ENCODE data around the gene LY6G5B.

Gene LY6G5B

DNA sequence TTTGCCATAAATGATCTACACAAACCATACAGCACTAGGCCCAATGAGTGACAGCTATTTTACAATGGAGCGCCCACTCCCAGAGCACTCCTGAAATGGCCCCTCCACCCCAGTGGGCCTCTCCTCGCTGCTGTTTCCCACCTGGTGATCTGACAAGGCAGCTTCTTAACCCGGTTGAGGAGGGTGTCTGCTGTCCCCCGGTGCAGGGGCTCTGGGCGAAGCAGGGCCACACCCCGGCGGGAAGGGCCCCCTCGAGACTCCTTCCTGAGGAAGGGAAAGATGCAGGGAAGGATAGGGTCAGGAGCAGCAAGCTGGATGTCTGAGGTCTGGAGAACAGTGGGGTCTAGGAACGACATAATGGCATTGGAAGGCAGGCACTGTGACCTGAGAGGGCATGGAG lies 23.1 kb downstream of the LY6G5B start:
- H3K27me3 ChIP-seq (replicated peaks; ENCODE audit: control insufficient read depth, insufficient read depth, low read length): no peaks in the 10 kb centered on the region
- peaks cover 42% of the 10 kb centered on the region for H3K36me3 ChIP-seq (ENCODE audit: control insufficient read depth, insufficient read depth, low read length)
- TF ChIP-seq, protein P1, sequence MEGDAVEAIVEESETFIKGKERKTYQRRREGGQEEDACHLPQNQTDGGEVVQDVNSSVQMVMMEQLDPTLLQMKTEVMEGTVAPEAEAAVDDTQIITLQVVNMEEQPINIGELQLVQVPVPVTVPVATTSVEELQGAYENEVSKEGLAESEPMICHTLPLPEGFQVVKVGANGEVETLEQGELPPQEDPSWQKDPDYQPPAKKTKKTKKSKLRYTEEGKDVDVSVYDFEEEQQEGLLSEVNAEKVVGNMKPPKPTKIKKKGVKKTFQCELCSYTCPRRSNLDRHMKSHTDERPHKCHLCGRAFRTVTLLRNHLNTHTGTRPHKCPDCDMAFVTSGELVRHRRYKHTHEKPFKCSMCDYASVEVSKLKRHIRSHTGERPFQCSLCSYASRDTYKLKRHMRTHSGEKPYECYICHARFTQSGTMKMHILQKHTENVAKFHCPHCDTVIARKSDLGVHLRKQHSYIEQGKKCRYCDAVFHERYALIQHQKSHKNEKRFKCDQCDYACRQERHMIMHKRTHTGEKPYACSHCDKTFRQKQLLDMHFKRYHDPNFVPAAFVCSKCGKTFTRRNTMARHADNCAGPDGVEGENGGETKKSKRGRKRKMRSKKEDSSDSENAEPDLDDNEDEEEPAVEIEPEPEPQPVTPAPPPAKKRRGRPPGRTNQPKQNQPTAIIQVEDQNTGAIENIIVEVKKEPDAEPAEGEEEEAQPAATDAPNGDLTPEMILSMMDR (IDR thresholded peaks at IDR 0.05; ENCODE audit: insufficient read depth, low read length, poor library complexity, severe bottlenecking): no peak
- H3K4me3 ChIP-seq (replicated peaks; ENCODE audit: low read depth, low read length): no peak overlapping the region
- no peak for DNase-seq (ENCODE audit: extremely low read depth, insufficient read length)

DNA sequence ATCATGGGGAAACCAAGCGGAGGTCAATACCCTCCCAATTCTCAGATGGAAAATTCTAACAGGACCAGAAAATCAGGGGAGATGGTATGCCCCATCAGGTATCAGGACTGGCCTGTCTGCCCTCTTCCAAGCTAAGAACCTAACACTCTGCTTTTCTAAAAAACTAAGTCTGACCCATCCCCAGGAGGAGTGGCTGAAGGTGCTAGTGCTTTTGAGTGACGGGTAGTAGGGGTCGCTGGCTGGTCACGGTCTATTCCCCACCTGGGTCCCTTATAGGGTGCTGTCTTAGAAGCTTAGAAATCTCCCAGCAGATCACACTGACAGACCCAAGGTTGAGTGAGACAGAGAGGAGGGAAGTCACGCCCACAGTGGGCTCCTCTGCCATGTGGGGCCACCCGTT lies 23.8 kb downstream of the LY6G5B start:
- Histone ChIP-seq H3K36me3 (ENCODE audit: control insufficient read depth, insufficient read depth, low read length) (peaks cover 37% of the 10 kb centered on the region), H3K27me3 (replicated peaks; ENCODE audit: control insufficient read depth, insufficient read depth, low read length) (no peaks in the 10 kb centered on the region), H3K4me3 (replicated peaks; ENCODE audit: low read depth, low read length) (no peak overlapping the region)
- TF ChIP-seq, protein P1 (IDR thresholded peaks at IDR 0.05; ENCODE audit: insufficient read depth, low read length, poor library complexity, severe bottlenecking): no peak
- DNase-seq (ENCODE audit: extremely low read depth, insufficient read length): no peak

DNA sequence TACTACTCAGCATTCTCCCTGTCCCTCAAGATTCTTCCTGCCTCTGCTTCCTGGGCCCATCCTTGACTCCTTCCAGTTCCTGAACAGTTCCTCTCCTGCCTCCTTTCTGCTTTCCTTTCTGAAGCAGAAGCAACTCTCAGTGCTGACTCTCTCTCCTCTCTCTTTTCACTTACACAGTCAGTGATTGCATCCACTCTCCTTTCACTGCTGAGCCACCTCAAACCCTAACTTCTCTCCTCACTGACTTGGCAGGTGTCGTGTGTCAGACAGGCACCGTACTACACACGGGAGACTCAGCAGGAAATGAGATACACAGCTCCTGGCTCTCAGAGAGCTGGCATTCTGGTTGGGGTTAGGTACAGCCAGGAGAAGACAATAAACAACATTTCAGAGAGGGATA lies 27.8 kb downstream of the LY6G5B start:
- H3K4me3 ChIP-seq (replicated peaks; ENCODE audit: low read depth, low read length): no peak overlapping the region
- TF ChIP-seq, protein P1 (IDR thresholded peaks at IDR 0.05; ENCODE audit: insufficient read depth, low read length, poor library complexity, severe bottlenecking): no peak
- no peak for DNase-seq (ENCODE audit: extremely low read depth, insufficient read length)
- H3K27me3 ChIP-seq (replicated peaks; ENCODE audit: control insufficient read depth, insufficient read depth, low read length): no peaks in the 10 kb centered on the region
- peaks cover 12% of the 10 kb centered on the region for H3K36me3 ChIP-seq (ENCODE audit: control insufficient read depth, insufficient read depth, low read length)

DNA sequence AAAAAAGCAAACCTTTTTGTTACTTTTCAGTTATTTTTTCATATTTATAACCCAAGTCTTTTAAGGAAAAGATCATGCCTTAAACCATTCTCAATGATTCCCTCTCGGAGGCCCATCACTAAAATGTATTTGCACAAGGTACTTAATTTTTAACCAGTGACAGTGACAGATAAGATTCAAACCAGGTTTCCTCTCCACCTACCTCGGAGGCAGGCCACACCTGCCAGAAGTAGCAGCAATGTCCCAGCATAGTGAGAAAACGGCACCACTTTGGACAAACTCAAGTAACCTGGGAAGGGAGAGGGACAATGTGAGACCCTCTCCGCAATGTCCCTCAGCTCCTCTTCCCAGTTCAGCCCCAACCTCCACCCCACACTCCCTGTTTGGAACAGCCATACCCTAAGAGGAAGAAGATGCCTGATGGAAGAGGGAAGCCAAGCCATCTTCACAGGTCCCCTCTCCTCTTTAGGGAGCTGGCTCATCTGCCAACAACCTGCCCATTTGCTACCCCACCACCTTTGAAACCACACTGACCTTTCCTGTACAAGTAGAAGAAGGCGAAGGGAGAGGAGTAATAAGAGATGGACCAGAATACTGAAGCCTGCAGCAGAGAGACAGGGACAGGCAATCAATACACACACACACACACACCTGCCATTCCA lies 31.1 kb downstream of the LY6G5B start:
- TF ChIP-seq, protein P1 (IDR thresholded peaks at IDR 0.05; ENCODE audit: insufficient read depth, low read length, poor library complexity, severe bottlenecking): no peak
- Histone ChIP-seq H3K4me3 (replicated peaks; ENCODE audit: low read depth, low read length) (no peak overlapping the region), H3K36me3 (ENCODE audit: control insufficient read depth, insufficient read depth, low read length) (peaks cover 5% of the 10 kb centered on the region), H3K27me3 (replicated peaks; ENCODE audit: control insufficient read depth, insufficient read depth, low read length) (no peaks in the 10 kb centered on the region)
- no peak for DNase-seq (ENCODE audit: extremely low read depth, insufficient read length)

DNA sequence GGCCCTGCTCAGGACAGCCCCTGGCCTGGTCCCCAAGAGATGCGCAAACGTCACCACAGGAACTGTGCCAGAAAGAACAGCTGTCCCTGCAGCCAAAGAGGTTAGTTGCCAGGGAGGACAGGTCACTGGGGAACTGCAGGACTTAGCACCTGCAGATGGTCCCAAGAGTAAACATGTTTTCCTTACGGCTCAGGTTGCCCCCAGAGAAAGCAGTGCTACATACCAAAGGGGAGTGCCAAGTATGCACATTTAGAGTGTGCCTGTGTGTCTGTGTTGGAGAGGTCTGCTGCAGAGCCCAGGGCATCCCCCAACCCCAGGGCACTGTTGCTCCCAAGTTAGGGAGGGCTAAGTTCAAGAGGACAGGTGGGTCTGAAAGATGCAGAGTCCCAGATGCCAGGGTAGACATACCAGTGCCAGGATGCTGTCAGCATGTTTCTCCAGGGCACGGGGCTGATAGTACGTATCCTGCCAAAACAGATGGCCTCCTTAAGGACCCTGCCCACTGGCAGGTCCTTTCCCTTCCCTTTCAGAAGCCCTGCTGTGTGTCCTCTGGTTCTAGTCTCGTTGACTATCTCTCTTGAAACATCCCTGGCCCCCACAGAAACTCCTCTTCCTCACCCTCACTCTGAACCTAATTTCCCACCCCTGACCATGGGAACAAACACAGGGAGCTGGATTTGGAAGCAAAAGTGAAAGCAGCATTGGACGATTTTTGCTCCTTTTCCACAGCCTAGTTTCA lies 32.1 kb downstream of the LY6G5B start:
- TF ChIP-seq, protein P1 (IDR thresholded peaks at IDR 0.05; ENCODE audit: insufficient read depth, low read length, poor library complexity, severe bottlenecking): no peak
- DNase-seq (ENCODE audit: extremely low read depth, insufficient read length): no peak
- peaks cover 2% of the 10 kb centered on the region for H3K36me3 ChIP-seq (ENCODE audit: control insufficient read depth, insufficient read depth, low read length)

More for the DNA sequence above, 32.1 kb downstream of the LY6G5B start:
- Histone ChIP-seq H3K4me3 (replicated peaks; ENCODE audit: low read depth, low read length) (peak overlapping the region; percentile 94), H3K27me3 (replicated peaks; ENCODE audit: control insufficient read depth, insufficient read depth, low read length) (no peaks in the 10 kb centered on the region)
